ENCODE results near the gene MAP7D3. TPM values are rescaled to one million over a fixed set of nuclear protein-coding genes. Genes with fewer than 3 reads are reported as not detected.
A peak's percentile ranks its signal among the peaks of the same experiment; 100 is the strongest.

MAP7D3 gene
- total and polyA plus RNA-seq, 7 donors: 4.6 to 14.8 (median 8.0) TPM

- peak overlapping the region; percentile 74 for H3K4me3 ChIP-seq
- H3K27ac ChIP-seq: peak overlapping the region; percentile 95
- peaks cover 15% of the 10 kb centered on the region for H3K4me1 ChIP-seq
- WGBS, 3 donors: 26 to 42% (median 37%) methylated on average over 6 of the region's 6 CpGs
- H3K27me3 ChIP-seq (ENCODE audit: insufficient read depth in 3 of 3, low read length in 2 of 3): no peaks in the 10 kb centered on the region
- peak in 1 of 2 donors; percentile 51 for DNase-seq
- intact Hi-C loops (cut with DNase I): no loop called here
- peaks cover 0 to 44% of the 10 kb centered on the region in 2 donors for H3K36me3 ChIP-seq (ENCODE audit: insufficient read depth in 1 of 2, low read depth in 1 of 2)
- no peak for ATAC-seq
- TF ChIP-seq CTCF (IDR thresholded peaks at IDR 0.05): no peak
- H3K9me3 ChIP-seq: no peaks in the 10 kb centered on the region
Measured at GRCh38 chrX:136198678-136199243, 52.4 kb downstream of the MAP7D3 start.

GRCh38 chrX:136198010-136198409 is 53.2 kb downstream of the MAP7D3 start:
- ATAC-seq (no peak), DNase-seq (no peak)
- Histone ChIP-seq H3K36me3 (ENCODE audit: insufficient read depth in 1 of 2, low read depth in 1 of 2) (peaks cover 0 to 36% of the 10 kb centered on the region in 2 donors), H3K4me3 (peak overlapping the region; percentile 74), H3K9me3 (no peaks in the 10 kb centered on the region), H3K27me3 (ENCODE audit: insufficient read depth in 3 of 3, low read length in 2 of 3) (no peaks in the 10 kb centered on the region), H3K27ac (peak overlapping the region; percentile 95), H3K4me1 (peaks cover 12% of the 10 kb centered on the region)
- intact Hi-C loops (cut with DNase I): no loop called here
- TF ChIP-seq CTCF (IDR thresholded peaks at IDR 0.05): no peak

GRCh38 chrX:136196691-136197155 is 54.5 kb downstream of the MAP7D3 start:
- DNase-seq (no peak), ATAC-seq (peak; percentile 54 to 70 (median 64))
- intact Hi-C loops (cut with DNase I): no loop called here
- Histone ChIP-seq H3K9me3 (no peaks in the 10 kb centered on the region), H3K27ac (peak overlapping the region; percentile 95), H3K36me3 (ENCODE audit: insufficient read depth in 1 of 2, low read depth in 1 of 2) (peaks cover 0 to 32% of the 10 kb centered on the region in 2 donors), H3K4me1 (peaks cover 15% of the 10 kb centered on the region), H3K4me3 (peak overlapping the region; percentile 74), H3K27me3 (ENCODE audit: insufficient read depth in 3 of 3, low read length in 2 of 3) (no peaks in the 10 kb centered on the region)
- TF ChIP-seq CTCF (IDR thresholded peaks at IDR 0.05): no peak
- WGBS, 3 donors: 20 to 36% (median 21%) methylated on average over 7 of the region's 7 CpGs

GRCh38 chrX:136195247-136195646 is 56.0 kb downstream of the MAP7D3 start:
- ATAC-seq: no peak
- intact Hi-C loops (cut with DNase I): no loop called here
- Histone ChIP-seq H3K36me3 (ENCODE audit: insufficient read depth in 1 of 2, low read depth in 1 of 2) (peaks cover 0 to 23% of the 10 kb centered on the region in 2 donors), H3K4me1 (peaks cover 25% of the 10 kb centered on the region), H3K27me3 (ENCODE audit: insufficient read depth in 3 of 3, low read length in 2 of 3) (no peaks in the 10 kb centered on the region), H3K4me3 (peak overlapping the region; percentile 74), H3K27ac (peak overlapping the region; percentile 95), H3K9me3 (no peaks in the 10 kb centered on the region)
- no peak for DNase-seq
- WGBS, 3 donors: 22 to 36% (median 35%) methylated on average over 4 of the region's 4 CpGs
- TF ChIP-seq CTCF (IDR thresholded peaks at IDR 0.05): no peak

GRCh38 chrX:136194536-136194935 is 56.7 kb downstream of the MAP7D3 start:
- WGBS, 3 donors: 65 to 100% (median 78%) methylated on average over 2 of the region's 2 CpGs
- Histone ChIP-seq H3K27me3 (ENCODE audit: insufficient read depth in 3 of 3, low read length in 2 of 3) (no peaks in the 10 kb centered on the region), H3K27ac (peak overlapping the region; percentile 95), H3K36me3 (ENCODE audit: insufficient read depth in 1 of 2, low read depth in 1 of 2) (peaks cover 0 to 22% of the 10 kb centered on the region in 2 donors), H3K9me3 (no peaks in the 10 kb centered on the region), H3K4me3 (peak overlapping the region; percentile 56), H3K4me1 (peaks cover 30% of the 10 kb centered on the region)
- DNase-seq (no peak), ATAC-seq (no peak)
- intact Hi-C loops (cut with DNase I): no loop called here
- no peak for TF ChIP-seq CTCF (IDR thresholded peaks at IDR 0.05)
